Caco-2 (cell line): ENCODE measurements around the gene C11orf97. TPM values are rescaled to one million over a fixed set of nuclear protein-coding genes. Genes with fewer than 3 reads are reported as not detected.
A peak's percentile ranks its signal among the peaks of the same experiment; 100 is the strongest.

Experiments
- BruUV-seq: library from RNA; stranded (reverse); fragments of 400-500 nt; replicated peaks from 2 replicates; lab custom pipeline; 2021; lab: Mats Ljungman, UMichigan
- CTCF ChIA-PET: fragments of 300-600 bp; sonication (Branson Sonifier 250); formaldehyde crosslinking; loops from one replicate; lab custom pipeline; 2022; ENCODE audit warnings: antibody characterized with exemption; lab: Charles Lee
- POLR2A ChIA-PET: fragments of 300-600 bp; sonication (Branson Sonifier 250); formaldehyde crosslinking; loops from one replicate; lab custom pipeline; 2022; ENCODE audit warnings: antibody characterized with exemption; lab: Charles Lee
- DNase-seq, 2 experiments: peaks; one replicate each; pipeline versions ENCODE4 v3.0.0 to v3.0.0-alpha.2; 2020 to 2022
- H3K27me3 ChIP-seq: replicated peaks from 2 replicates; pipeline ENCODE4 v1.6.0; 2011; ENCODE audit warnings: low read length; ENCODE audit not compliant: control insufficient read depth, insufficient read depth
- H3K36me3 ChIP-seq: 2 replicates; pipeline ENCODE4 v1.5.1; 2011; ENCODE audit warnings: low read length; ENCODE audit not compliant: control insufficient read depth, insufficient read depth
- H3K4me1 ChIP-seq: fragments of 250-450 bp; sonication (Bioruptor Pico); 2 replicates; pipeline ENCODE4 v1.5.1; 2020; ENCODE audit warnings: mild to moderate bottlenecking
- H3K4me3 ChIP-seq: 2 replicates; pipeline ENCODE4 v1.5.1; 2011; ENCODE audit warnings: low read depth, mild to moderate bottlenecking, control low read depth, low read length
- H3K9me3 ChIP-seq: fragments of 250-450 bp; sonication (Bioruptor Pico); 2 replicates; pipeline ENCODE4 v1.5.1; 2020; ENCODE audit warnings: mild to moderate bottlenecking, moderate library complexity
- H3K27ac Mint-ChIP-seq: one replicate; pipeline ENCODE4 v1.8.0; 2022; ENCODE audit warnings: mixed read lengths; ENCODE audit not compliant: unreplicated experiment
- H3K27me3 Mint-ChIP-seq: one replicate; pipeline ENCODE4 v1.8.0; 2022; ENCODE audit warnings: mixed read lengths; ENCODE audit not compliant: insufficient read depth, unreplicated experiment
- H3K36me3 Mint-ChIP-seq: one replicate; pipeline ENCODE4 v1.8.0; 2022; ENCODE audit warnings: mild to moderate bottlenecking, mixed read lengths; ENCODE audit not compliant: insufficient read depth, unreplicated experiment
- H3K4me1 Mint-ChIP-seq: one replicate; pipeline ENCODE4 v1.8.0; 2022; ENCODE audit warnings: low read depth, mixed read lengths; ENCODE audit not compliant: unreplicated experiment
- H3K4me3 Mint-ChIP-seq: one replicate; pipeline ENCODE4 v1.8.0; 2022; ENCODE audit warnings: mild to moderate bottlenecking, moderate library complexity, mixed read lengths; ENCODE audit not compliant: unreplicated experiment
- H3K9me3 Mint-ChIP-seq: one replicate; pipeline ENCODE4 v1.8.0; 2022; ENCODE audit warnings: mixed read lengths; ENCODE audit not compliant: unreplicated experiment
- CTCF ChIP-seq, 2 experiments: fragments of 200-600 bp in 1 of 2; IDR thresholded peaks; 1 replicate in 1 of 2; 2 replicates in 1 of 2; pipeline versions ENCODE4 v1.5.1 to v1.8.0; 2011 to 2022; ENCODE audit warnings: antibody characterized with exemption in 1 of 2, control low read depth in 1 of 2, inconsistent platforms in 1 of 2, low read depth in 1 of 2, low read length in 1 of 2, mild to moderate bottlenecking in 1 of 2, moderate library complexity in 1 of 2; ENCODE audit not compliant: insufficient read depth in 1 of 2, severe bottlenecking in 1 of 2, unreplicated experiment in 1 of 2
- intact Hi-C: fragments of 100-400 bp; cut with micrococcal nuclease; formaldehyde crosslinking; loops from one replicate; pipeline ENCODE4 v1.10.0; 2022; ENCODE audit not compliant: unreplicated experiment
- microRNA-seq: library from miRNA; unstranded; fragments of <30 nt; microRNA quantifications from one replicate; pipeline ENCODE4 v1.2.0, GENCODE V29; 2022
- total RNA-seq: library from RNA; stranded (reverse); gene quantifications from 2 replicates; pipeline ENCODE4 v1.2.3, GENCODE V29; 2022

Gene C11orf97
- total RNA-seq, 1 experiment from 2014 or later = not detected

GRCh38 chr11:94576306-94576705, 64.0 kb downstream of the C11orf97 start:
- no peak overlapping the region for H3K4me3 Mint-ChIP-seq
- no peak for DNase-seq
- H3K4me1 ChIP-seq = peaks cover 12% of the 10 kb centered on the region
- no peaks in the 10 kb centered on the region for H3K27me3 ChIP-seq
- H3K27me3 Mint-ChIP-seq = no peaks in the 10 kb centered on the region
- H3K36me3 Mint-ChIP-seq = no peaks in the 10 kb centered on the region
- H3K4me3 ChIP-seq = no peak overlapping the region
- TF ChIP-seq CTCF (IDR thresholded peaks at IDR 0.05; ENCODE audit: insufficient read depth in 1 of 2, low read depth in 1 of 2, low read length in 1 of 2, severe bottlenecking in 1 of 2, unreplicated experiment in 1 of 2) = no peak
- POLR2A ChIA-PET = no interaction called here
- H3K36me3 ChIP-seq = no peaks in the 10 kb centered on the region
- CTCF ChIA-PET = no interaction called here
- no TSS peak for BruUV-seq
- no peaks in the 10 kb centered on the region for H3K9me3 Mint-ChIP-seq
- peaks cover 2% of the 10 kb centered on the region for H3K4me1 Mint-ChIP-seq
- intact Hi-C loops = no loop called here
- no peak overlapping the region for H3K27ac Mint-ChIP-seq
- no peaks in the 10 kb centered on the region for H3K9me3 ChIP-seq

GRCh38 chr11:94577841-94578240, 65.6 kb downstream of the C11orf97 start:
- H3K36me3 ChIP-seq = no peaks in the 10 kb centered on the region
- no peak for DNase-seq
- no peaks in the 10 kb centered on the region for H3K9me3 Mint-ChIP-seq
- peaks cover 8% of the 10 kb centered on the region for H3K4me1 Mint-ChIP-seq
- H3K4me1 ChIP-seq = peaks cover 23% of the 10 kb centered on the region
- no peaks in the 10 kb centered on the region for H3K27me3 Mint-ChIP-seq
- H3K4me3 ChIP-seq = no peak overlapping the region
- no peak overlapping the region for H3K4me3 Mint-ChIP-seq
- H3K36me3 Mint-ChIP-seq = no peaks in the 10 kb centered on the region
- no TSS peak for BruUV-seq
- TF ChIP-seq CTCF (IDR thresholded peaks at IDR 0.05; ENCODE audit: insufficient read depth in 1 of 2, low read depth in 1 of 2, low read length in 1 of 2, severe bottlenecking in 1 of 2, unreplicated experiment in 1 of 2) = no peak
- intact Hi-C loops = no loop called here
- H3K27me3 ChIP-seq = no peaks in the 10 kb centered on the region
- POLR2A ChIA-PET = no interaction called here
- H3K27ac Mint-ChIP-seq = no peak overlapping the region
- H3K9me3 ChIP-seq = no peaks in the 10 kb centered on the region
- CTCF ChIA-PET = no interaction called here

Small RNA genes lying within 50 kb of the gene (microRNA-seq; reads per million reads assigned to microRNA genes)
- 25.1 reads per million, percentile 59 among the genes with 10 or more reads in this experiment for gene MIR548L

Other genes with a start within 250 kb of the C11orf97 start
- not detected in 2 replicates for gene IZUMO1R, start 207.9 kb upstream of the C11orf97 start, total RNA-seq
- 2.7 and 2.8 TPM in 2 replicates for gene GPR83, start 111.0 kb upstream of the C11orf97 start, total RNA-seq
- gene MRE11, start 18.6 kb upstream of the C11orf97 start, total RNA-seq = 64.8 and 80.0 TPM in 2 replicates
- 27.5 and 29.2 TPM in 2 replicates for gene ANKRD49, start 18.5 kb upstream of the C11orf97 start, total RNA-seq
- gene FUT4, start 31.5 kb downstream of the C11orf97 start, total RNA-seq = 24.5 and 25.0 TPM in 2 replicates
- gene PIWIL4, start 54.9 kb downstream of the C11orf97 start, total RNA-seq = 3.4 and 3.6 TPM in 2 replicates